ENCODE data around the gene CDH13. TPM values are rescaled to one million over a fixed set of nuclear protein-coding genes. Genes with fewer than 3 reads are reported as not detected.

The CDH13 gene
- total RNA-seq, 1 donor from 2014 or later: not detected

GRCh38 chr16:82630688-82631087 lies 3.9 kb downstream of the CDH13 start:
- DNase-seq (no peak), ATAC-seq (ENCODE audit: low read depth) (no peak)
- no peaks in the 10 kb centered on the region for H3K9me3 Mint-ChIP-seq
- H3K36me3 Mint-ChIP-seq (ENCODE audit: low read depth): no peaks in the 10 kb centered on the region
- CTCF ChIA-PET: interaction anchor here (0.8 to 1.0 kb wide), 2 partner anchors 44 to 816 kb away, joined by 3 read pairs; no protein-coding TSS in a partner anchor
- H3K27me3 Mint-ChIP-seq: peaks cover 34% of the 10 kb centered on the region
- H3K27ac Mint-ChIP-seq: no peak overlapping the region
- POLR2A ChIA-PET: no interaction called here
- H3K4me1 Mint-ChIP-seq: no peaks in the 10 kb centered on the region
- intact Hi-C loops (cut with micrococcal nuclease): loop anchor here (5.0 kb wide), 1 partner anchor 587 kb away; no protein-coding TSS in a partner anchor
- no peak overlapping the region for H3K4me3 Mint-ChIP-seq
- TF ChIP-seq CTCF (IDR thresholded peaks at IDR 0.05): no peak

GRCh38 chr16:82631701-82632685 lies 5.2 kb downstream of the CDH13 start:
- no peaks in the 10 kb centered on the region for H3K9me3 Mint-ChIP-seq
- intact Hi-C loops (cut with micrococcal nuclease): loop anchor here (5.0 kb wide), 1 partner anchor 585 kb away; no protein-coding TSS in a partner anchor
- POLR2A ChIA-PET: no interaction called here
- H3K36me3 Mint-ChIP-seq (ENCODE audit: low read depth): no peaks in the 10 kb centered on the region
- no peaks in the 10 kb centered on the region for H3K4me1 Mint-ChIP-seq
- peaks cover 26% of the 10 kb centered on the region for H3K27me3 Mint-ChIP-seq
- H3K27ac Mint-ChIP-seq: no peak overlapping the region
- ATAC-seq (ENCODE audit: low read depth) (no peak), DNase-seq (no peak)
- TF ChIP-seq CTCF (IDR thresholded peaks at IDR 0.05): no peak
- H3K4me3 Mint-ChIP-seq: no peak overlapping the region
- CTCF ChIA-PET: no interaction called here

GRCh38 chr16:82633964-82634600 lies 7.3 kb downstream of the CDH13 start:
- no peaks in the 10 kb centered on the region for H3K9me3 Mint-ChIP-seq
- CTCF ChIA-PET: no interaction called here
- H3K4me3 Mint-ChIP-seq: no peak overlapping the region
- H3K27me3 Mint-ChIP-seq: peaks cover 15% of the 10 kb centered on the region
- intact Hi-C loops (cut with micrococcal nuclease): loop anchor here (5.0 kb wide), 1 partner anchor 583 kb away; no protein-coding TSS in a partner anchor
- no peak for DNase-seq
- POLR2A ChIA-PET: no interaction called here
- H3K27ac Mint-ChIP-seq: no peak overlapping the region
- no peaks in the 10 kb centered on the region for H3K4me1 Mint-ChIP-seq
- ATAC-seq (ENCODE audit: low read depth): no peak
- H3K36me3 Mint-ChIP-seq (ENCODE audit: low read depth): no peaks in the 10 kb centered on the region
- TF ChIP-seq CTCF (IDR thresholded peaks at IDR 0.05): no peak

GRCh38 chr16:82634955-82635610 lies 8.3 kb downstream of the CDH13 start:
- no peak for DNase-seq
- Mint-ChIP-seq H3K4me3 (no peak overlapping the region), H3K36me3 (ENCODE audit: low read depth) (no peaks in the 10 kb centered on the region), H3K4me1 (no peaks in the 10 kb centered on the region), H3K27ac (no peak overlapping the region), H3K27me3 (peaks cover 7% of the 10 kb centered on the region), H3K9me3 (no peaks in the 10 kb centered on the region)
- ChIA-PET POLR2A (no interaction called here), CTCF (no interaction called here)
- intact Hi-C loops (cut with micrococcal nuclease): loop anchor here (5.0 kb wide), 1 partner anchor 582 kb away; no protein-coding TSS in a partner anchor
- no peak for ATAC-seq (ENCODE audit: low read depth)
- TF ChIP-seq CTCF (IDR thresholded peaks at IDR 0.05): no peak

All from activated B cell treated with CpG ODN at 0.5 μM for 24 hours (primary cell).